ENCODE results near the gene GPR161. TPM values are rescaled to one million over a fixed set of nuclear protein-coding genes. Genes with fewer than 3 reads are reported as not detected.

The GPR161 gene
- total and polyA plus RNA-seq, 2 of the 13 experiments (the other 11 are each of a cell fraction or from before 2014, with no cell fraction given): 0.13 to 0.35 TPM

DNA sequence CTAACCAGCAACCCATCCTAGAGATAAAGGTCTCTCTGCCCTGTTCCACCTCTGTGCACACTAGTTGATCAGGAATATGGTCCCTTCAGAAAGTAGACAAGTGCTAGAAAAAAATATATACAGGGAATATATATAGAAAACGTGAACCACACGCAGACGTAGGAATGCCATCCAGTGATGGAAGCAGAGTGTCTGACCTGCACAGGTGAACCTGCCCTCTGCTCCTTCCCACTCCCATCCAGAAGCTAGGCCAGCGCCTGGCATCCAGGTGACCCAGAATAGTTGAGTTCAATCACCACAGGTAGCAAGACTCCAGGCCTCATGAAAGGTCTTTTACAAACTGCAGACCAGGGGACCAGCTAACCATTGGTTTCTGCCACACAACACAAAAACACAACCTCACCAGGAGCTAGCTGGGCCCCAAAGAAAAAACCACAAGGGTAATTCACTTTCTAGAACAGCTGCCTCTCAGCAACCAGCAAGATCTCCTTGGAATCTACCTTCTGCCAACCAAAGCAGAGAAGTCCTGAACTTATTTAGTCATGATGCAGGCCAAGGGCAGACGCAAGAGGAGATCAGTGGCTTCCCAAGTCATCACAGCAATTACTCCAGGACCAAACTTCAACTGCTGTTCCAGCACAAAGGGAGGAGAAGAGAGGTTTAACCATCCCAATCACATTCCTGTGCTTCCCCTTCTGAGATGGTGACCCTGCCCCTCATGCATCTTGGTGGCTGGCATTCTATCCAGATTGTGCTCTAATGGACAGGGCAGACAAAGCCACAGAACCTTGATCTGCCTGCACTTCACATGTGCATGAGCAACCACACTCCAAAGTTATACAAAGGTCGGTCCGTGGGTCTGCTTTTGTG lies 53.0 kb downstream of the GPR161 start:
- Histone ChIP-seq H3K9me3 (ENCODE audit: low read length) (no peaks in the 10 kb centered on the region), H3K4me2 (ENCODE audit: low read depth, low read length) (no peak overlapping the region), H3K4me3 (replicated peaks in 1 of 3; ENCODE audit: insufficient read depth in 1 of 3, low read depth in 2 of 3, low read length in 3 of 3) (no peak overlapping the region), H3K27me3 (ENCODE audit: control insufficient read depth in 1 of 2, insufficient read depth in 2 of 2, low read length in 2 of 2) (no peaks in the 10 kb centered on the region), H4K20me1 (ENCODE audit: insufficient read depth, low read length) (no peaks in the 10 kb centered on the region), H3K27ac (ENCODE audit: extremely low read length, insufficient read depth, low read length) (no peak overlapping the region), H3K36me3 (replicated peaks in 1 of 2; ENCODE audit: control insufficient read depth in 1 of 2, insufficient read depth in 2 of 2, low read length in 2 of 2) (no peaks in the 10 kb centered on the region), H2AFZ (ENCODE audit: low read length) (no peak overlapping the region), H3K4me1 (ENCODE audit: insufficient read depth, low read length) (peaks cover 6% of the 10 kb centered on the region; the same call in 1 of the 2 replicates), H3K9ac (ENCODE audit: insufficient read depth, low read depth, low read length) (no peak overlapping the region), H3K79me2 (ENCODE audit: insufficient read depth, low read length) (no peaks in the 10 kb centered on the region)
- BruUV-seq (replicated peaks): no TSS peak
- ChIA-PET CTCF (ENCODE audit: low intra/inter-chr PET ratio, low total read pairs) (no interaction called here), POLR2A (no interaction called here)
- intact Hi-C loops (cut with micrococcal nuclease; ENCODE audit: unreplicated experiment) (no loop called here), in situ Hi-C loops (cut with HindIII; ENCODE audit: extremely low pct_ligation_motif_present, low pct_unique_long_range_greater_than_20kb) (no loop called here)
- no peak for FAIRE-seq
- DNase-seq (ENCODE audit: low spot score): no peak
- ATAC-seq: no peak
- 66% methylated on average over 6 of the region's 7 CpGs for WGBS (ENCODE audit: low lambda C conversion rate)
- TF ChIP-seq JUN (CRISPR knock-in tag; IDR thresholded peaks at IDR 0.05) (no peak), TBP (CRISPR knock-in tag; IDR thresholded peaks at IDR 0.05) (no peak), DPF2 (CRISPR knock-in tag; IDR thresholded peaks at IDR 0.05; ENCODE audit: borderline replicate concordance, low read depth) (no peak), ELF3 (CRISPR knock-in tag; IDR thresholded peaks at IDR 0.05) (no peak), SOX5 (CRISPR knock-in tag; IDR thresholded peaks at IDR 0.05; ENCODE audit: borderline replicate concordance) (no peak), ZBTB21 (CRISPR knock-in tag; IDR thresholded peaks at IDR 0.05) (no peak), NFKBIZ (CRISPR knock-in tag; IDR thresholded peaks at IDR 0.05) (no peak), ZFP82 (CRISPR knock-in tag; IDR thresholded peaks at IDR 0.05; ENCODE audit: borderline replicate concordance) (no peak), RXRA (CRISPR knock-in tag; IDR thresholded peaks at IDR 0.05) (no peak)
- TF ChIP-seq, protein P1, sequence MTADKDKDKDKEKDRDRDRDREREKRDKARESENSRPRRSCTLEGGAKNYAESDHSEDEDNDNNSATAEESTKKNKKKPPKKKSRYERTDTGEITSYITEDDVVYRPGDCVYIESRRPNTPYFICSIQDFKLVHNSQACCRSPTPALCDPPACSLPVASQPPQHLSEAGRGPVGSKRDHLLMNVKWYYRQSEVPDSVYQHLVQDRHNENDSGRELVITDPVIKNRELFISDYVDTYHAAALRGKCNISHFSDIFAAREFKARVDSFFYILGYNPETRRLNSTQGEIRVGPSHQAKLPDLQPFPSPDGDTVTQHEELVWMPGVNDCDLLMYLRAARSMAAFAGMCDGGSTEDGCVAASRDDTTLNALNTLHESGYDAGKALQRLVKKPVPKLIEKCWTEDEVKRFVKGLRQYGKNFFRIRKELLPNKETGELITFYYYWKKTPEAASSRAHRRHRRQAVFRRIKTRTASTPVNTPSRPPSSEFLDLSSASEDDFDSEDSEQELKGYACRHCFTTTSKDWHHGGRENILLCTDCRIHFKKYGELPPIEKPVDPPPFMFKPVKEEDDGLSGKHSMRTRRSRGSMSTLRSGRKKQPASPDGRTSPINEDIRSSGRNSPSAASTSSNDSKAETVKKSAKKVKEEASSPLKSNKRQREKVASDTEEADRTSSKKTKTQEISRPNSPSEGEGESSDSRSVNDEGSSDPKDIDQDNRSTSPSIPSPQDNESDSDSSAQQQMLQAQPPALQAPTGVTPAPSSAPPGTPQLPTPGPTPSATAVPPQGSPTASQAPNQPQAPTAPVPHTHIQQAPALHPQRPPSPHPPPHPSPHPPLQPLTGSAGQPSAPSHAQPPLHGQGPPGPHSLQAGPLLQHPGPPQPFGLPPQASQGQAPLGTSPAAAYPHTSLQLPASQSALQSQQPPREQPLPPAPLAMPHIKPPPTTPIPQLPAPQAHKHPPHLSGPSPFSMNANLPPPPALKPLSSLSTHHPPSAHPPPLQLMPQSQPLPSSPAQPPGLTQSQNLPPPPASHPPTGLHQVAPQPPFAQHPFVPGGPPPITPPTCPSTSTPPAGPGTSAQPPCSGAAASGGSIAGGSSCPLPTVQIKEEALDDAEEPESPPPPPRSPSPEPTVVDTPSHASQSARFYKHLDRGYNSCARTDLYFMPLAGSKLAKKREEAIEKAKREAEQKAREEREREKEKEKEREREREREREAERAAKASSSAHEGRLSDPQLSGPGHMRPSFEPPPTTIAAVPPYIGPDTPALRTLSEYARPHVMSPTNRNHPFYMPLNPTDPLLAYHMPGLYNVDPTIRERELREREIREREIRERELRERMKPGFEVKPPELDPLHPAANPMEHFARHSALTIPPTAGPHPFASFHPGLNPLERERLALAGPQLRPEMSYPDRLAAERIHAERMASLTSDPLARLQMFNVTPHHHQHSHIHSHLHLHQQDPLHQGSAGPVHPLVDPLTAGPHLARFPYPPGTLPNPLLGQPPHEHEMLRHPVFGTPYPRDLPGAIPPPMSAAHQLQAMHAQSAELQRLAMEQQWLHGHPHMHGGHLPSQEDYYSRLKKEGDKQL (CRISPR knock-in tag; IDR thresholded peaks at IDR 0.05; ENCODE audit: low read depth): no peak
- TF ChIP-seq, protein P2, sequence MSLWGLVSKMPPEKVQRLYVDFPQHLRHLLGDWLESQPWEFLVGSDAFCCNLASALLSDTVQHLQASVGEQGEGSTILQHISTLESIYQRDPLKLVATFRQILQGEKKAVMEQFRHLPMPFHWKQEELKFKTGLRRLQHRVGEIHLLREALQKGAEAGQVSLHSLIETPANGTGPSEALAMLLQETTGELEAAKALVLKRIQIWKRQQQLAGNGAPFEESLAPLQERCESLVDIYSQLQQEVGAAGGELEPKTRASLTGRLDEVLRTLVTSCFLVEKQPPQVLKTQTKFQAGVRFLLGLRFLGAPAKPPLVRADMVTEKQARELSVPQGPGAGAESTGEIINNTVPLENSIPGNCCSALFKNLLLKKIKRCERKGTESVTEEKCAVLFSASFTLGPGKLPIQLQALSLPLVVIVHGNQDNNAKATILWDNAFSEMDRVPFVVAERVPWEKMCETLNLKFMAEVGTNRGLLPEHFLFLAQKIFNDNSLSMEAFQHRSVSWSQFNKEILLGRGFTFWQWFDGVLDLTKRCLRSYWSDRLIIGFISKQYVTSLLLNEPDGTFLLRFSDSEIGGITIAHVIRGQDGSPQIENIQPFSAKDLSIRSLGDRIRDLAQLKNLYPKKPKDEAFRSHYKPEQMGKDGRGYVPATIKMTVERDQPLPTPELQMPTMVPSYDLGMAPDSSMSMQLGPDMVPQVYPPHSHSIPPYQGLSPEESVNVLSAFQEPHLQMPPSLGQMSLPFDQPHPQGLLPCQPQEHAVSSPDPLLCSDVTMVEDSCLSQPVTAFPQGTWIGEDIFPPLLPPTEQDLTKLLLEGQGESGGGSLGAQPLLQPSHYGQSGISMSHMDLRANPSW (CRISPR knock-in tag; IDR thresholded peaks at IDR 0.05; ENCODE audit: borderline replicate concordance): no peak
- TF ChIP-seq, protein P3, sequence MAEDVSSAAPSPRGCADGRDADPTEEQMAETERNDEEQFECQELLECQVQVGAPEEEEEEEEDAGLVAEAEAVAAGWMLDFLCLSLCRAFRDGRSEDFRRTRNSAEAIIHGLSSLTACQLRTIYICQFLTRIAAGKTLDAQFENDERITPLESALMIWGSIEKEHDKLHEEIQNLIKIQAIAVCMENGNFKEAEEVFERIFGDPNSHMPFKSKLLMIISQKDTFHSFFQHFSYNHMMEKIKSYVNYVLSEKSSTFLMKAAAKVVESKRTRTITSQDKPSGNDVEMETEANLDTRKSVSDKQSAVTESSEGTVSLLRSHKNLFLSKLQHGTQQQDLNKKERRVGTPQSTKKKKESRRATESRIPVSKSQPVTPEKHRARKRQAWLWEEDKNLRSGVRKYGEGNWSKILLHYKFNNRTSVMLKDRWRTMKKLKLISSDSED (CRISPR knock-in tag; IDR thresholded peaks at IDR 0.05): no peak
- TF ChIP-seq, protein P4, sequence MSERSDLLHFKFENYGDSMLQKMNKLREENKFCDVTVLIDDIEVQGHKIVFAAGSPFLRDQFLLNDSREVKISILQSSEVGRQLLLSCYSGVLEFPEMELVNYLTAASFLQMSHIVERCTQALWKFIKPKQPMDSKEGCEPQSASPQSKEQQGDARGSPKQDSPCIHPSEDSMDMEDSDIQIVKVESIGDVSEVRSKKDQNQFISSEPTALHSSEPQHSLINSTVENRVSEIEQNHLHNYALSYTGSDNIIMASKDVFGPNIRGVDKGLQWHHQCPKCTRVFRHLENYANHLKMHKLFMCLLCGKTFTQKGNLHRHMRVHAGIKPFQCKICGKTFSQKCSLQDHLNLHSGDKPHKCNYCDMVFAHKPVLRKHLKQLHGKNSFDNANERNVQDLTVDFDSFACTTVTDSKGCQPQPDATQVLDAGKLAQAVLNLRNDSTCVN (CRISPR knock-in tag; IDR thresholded peaks at IDR 0.05; ENCODE audit: borderline replicate concordance): no peak
